HG03342 (cell line): Measurements from ENCODE around the gene CTNND2.

Source experiments
- ATAC-seq: cut with Tn5 transposase; IDR thresholded peaks from one replicate; pipeline ENCODE4 v1.9.1; 2021; ENCODE audit warnings: mild to moderate bottlenecking, moderate library complexity; ENCODE audit not compliant: unreplicated experiment

Gene CTNND2

GRCh38 chr5:11531811-11532555, 372.3 kb downstream of the CTNND2 start:
- no peak for ATAC-seq

- no peak for ATAC-seq
Observed at GRCh38 chr5:11528720-11529119, 375.5 kb downstream of the CTNND2 start.

GRCh38 chr5:11527652-11528349, 376.4 kb downstream of the CTNND2 start:
- ATAC-seq, result no peak

- no peak for ATAC-seq
Observed at GRCh38 chr5:11525020-11525419, 379.2 kb downstream of the CTNND2 start.

GRCh38 chr5:11524188-11524587, 380.1 kb downstream of the CTNND2 start:
- ATAC-seq, result no peak

- ATAC-seq, result no peak
Observed at GRCh38 chr5:11522796-11523195, 381.4 kb downstream of the CTNND2 start.

GRCh38 chr5:11520241-11520930, 383.9 kb downstream of the CTNND2 start:
- ATAC-seq, result no peak

- ATAC-seq, result no peak
Observed at GRCh38 chr5:11519236-11519635, 385.0 kb downstream of the CTNND2 start.

- ATAC-seq, result no peak
Observed at GRCh38 chr5:11518676-11519075, 385.6 kb downstream of the CTNND2 start.

- no peak for ATAC-seq
Observed at GRCh38 chr5:11514705-11515432, 389.4 kb downstream of the CTNND2 start.

GRCh38 chr5:11511878-11512277, 392.4 kb downstream of the CTNND2 start:
- no peak for ATAC-seq

- ATAC-seq, result no peak
Observed at GRCh38 chr5:11510889-11511288, 393.4 kb downstream of the CTNND2 start.

GRCh38 chr5:11509793-11510192, 394.5 kb downstream of the CTNND2 start:
- ATAC-seq, result no peak

- ATAC-seq, result no peak
Observed at GRCh38 chr5:11507156-11507910, 396.9 kb downstream of the CTNND2 start.

- no peak for ATAC-seq
Observed at GRCh38 chr5:11504886-11505193, 399.4 kb downstream of the CTNND2 start.

- no peak for ATAC-seq
Observed at GRCh38 chr5:11504065-11504885, 400.0 kb downstream of the CTNND2 start.

GRCh38 chr5:11502783-11503182, 401.5 kb downstream of the CTNND2 start:
- ATAC-seq, result no peak

GRCh38 chr5:11497651-11498050, 406.6 kb downstream of the CTNND2 start:
- ATAC-seq, result no peak

- ATAC-seq, result no peak
Observed at GRCh38 chr5:11496137-11496719, 408.0 kb downstream of the CTNND2 start.
